Activated B cell treated with CpG ODN at 0.5 μM for 24 hours (primary cell): Measurements from ENCODE around the gene TEDC2. TPM values are rescaled to one million over a fixed set of nuclear protein-coding genes. Genes with fewer than 3 reads are reported as not detected.

Experiments
- ATAC-seq: fragments of 200-7000 bp; cut with Tn5 transposase; one replicate; pipeline ENCODE4 v1.10.0; 2021; ENCODE audit warnings: low read depth, mild to moderate bottlenecking, moderate library complexity
- CTCF ChIA-PET: fragments of 350-600 bp; sonication (Branson Sonifier 250); formaldehyde crosslinking; loops from one replicate; lab custom pipeline; 2021; ENCODE audit warnings: antibody characterized with exemption; lab: Charles Lee
- POLR2A ChIA-PET: fragments of 350-600 bp; sonication (Branson Sonifier 250); formaldehyde crosslinking; loops from one replicate; lab custom pipeline; 2021; ENCODE audit warnings: antibody characterized with exemption; lab: Charles Lee
- DNase-seq: peaks from one replicate; pipeline ENCODE4 v3.0.0; 2022
- H3K27ac Mint-ChIP-seq: one replicate; pipeline ENCODE4 v1.8.0; 2020; ENCODE audit warnings: mixed read lengths
- H3K27me3 Mint-ChIP-seq: one replicate; pipeline ENCODE4 v1.8.0; 2021; ENCODE audit warnings: mixed read lengths
- H3K36me3 Mint-ChIP-seq: one replicate; pipeline ENCODE4 v1.8.0; 2021; ENCODE audit warnings: low read depth, mixed read lengths
- H3K4me1 Mint-ChIP-seq: one replicate; pipeline ENCODE4 v1.8.0; 2021; ENCODE audit warnings: mixed read lengths
- H3K4me3 Mint-ChIP-seq: one replicate; pipeline ENCODE4 v1.8.0; 2020; ENCODE audit warnings: mild to moderate bottlenecking, mixed read lengths
- H3K9me3 Mint-ChIP-seq: one replicate; pipeline ENCODE4 v1.8.0; 2020; ENCODE audit warnings: mixed read lengths
- CTCF ChIP-seq: fragments of 200-600 bp; IDR thresholded peaks from one replicate; pipeline ENCODE4 v1.8.0; 2022; ENCODE audit warnings: antibody characterized with exemption, mild to moderate bottlenecking
- intact Hi-C: fragments of 100-400 bp; cut with micrococcal nuclease; formaldehyde crosslinking; loops from one replicate; pipeline ENCODE4 v1.15.1; 2024
- total RNA-seq: library from RNA; stranded (reverse); gene quantifications from 2 replicates; pipeline ENCODE4 v1.2.3, GENCODE V29; 2022

The TEDC2 gene
- total RNA-seq, 1 donor from 2014 or later, result 4.4 TPM

DNA sequence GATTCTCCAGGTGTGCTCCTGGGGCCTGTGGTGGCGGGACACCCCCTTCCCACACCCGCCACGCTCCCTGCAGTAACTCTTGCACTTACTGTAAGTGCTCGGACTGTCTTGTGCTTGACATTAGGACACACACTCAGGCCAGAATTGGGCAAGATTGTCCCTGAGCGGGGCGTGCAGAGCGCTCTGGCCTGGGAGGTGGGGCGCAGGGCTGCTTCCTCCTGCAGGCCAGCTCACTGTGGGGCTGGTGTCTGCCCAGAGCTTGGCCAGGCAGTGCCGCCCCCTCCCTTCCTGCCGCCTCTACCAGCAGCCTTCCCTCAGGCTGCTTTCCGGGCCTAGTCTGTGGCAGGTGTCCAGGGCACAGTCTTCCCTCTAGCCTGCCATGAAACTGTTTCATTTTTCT is 47.8 kb downstream of the TEDC2 start:
- CTCF ChIA-PET, result interaction anchor here (0.9 to 1.1 kb wide), 3 partner anchors 8 to 33 kb away, joined by 4 to 7 read pairs (median 5); partner anchors contain the start of gene AMDHD2
- no peaks in the 10 kb centered on the region for H3K9me3 Mint-ChIP-seq
- intact Hi-C loops, result no loop called here
- H3K27me3 Mint-ChIP-seq, result no peaks in the 10 kb centered on the region
- peak overlapping the region; percentile 89 for H3K27ac Mint-ChIP-seq
- no peak for TF ChIP-seq CTCF
- H3K36me3 Mint-ChIP-seq, result no peaks in the 10 kb centered on the region
- POLR2A ChIA-PET, result interaction anchor here (0.9 to 3.1 kb wide), 9 partner anchors 8 to 352 kb away, joined by 3 to 17 read pairs (median 4); partner anchors contain the start of genes AMDHD2, CEMP1, ECI1 and PDPK1
- H3K4me1 Mint-ChIP-seq, result peaks cover 67% of the 10 kb centered on the region
- ATAC-seq (peak; percentile 9), DNase-seq (no peak)
- no peak overlapping the region for H3K4me3 Mint-ChIP-seq

- Mint-ChIP-seq H3K27me3 (no peaks in the 10 kb centered on the region), H3K36me3 (peaks cover under 1% of the 10 kb centered on the region), H3K4me3 (peak overlapping the region; percentile 57), H3K27ac (peak overlapping the region; percentile 94), H3K4me1 (peaks cover 76% of the 10 kb centered on the region), H3K9me3 (no peaks in the 10 kb centered on the region)
- ChIA-PET POLR2A (interaction anchor here (2.3 to 3.1 kb wide), 2 partner anchors 12 to 23 kb away, joined by 13 to 17 read pairs; partner anchors contain the start of genes AMDHD2 and CEMP1), CTCF (interaction anchor here (1.4 to 1.6 kb wide), 2 partner anchors 8 to 11 kb away, joined by 3 to 6 read pairs; partner anchors contain the start of gene AMDHD2)
- no peak for DNase-seq
- intact Hi-C loops, result no loop called here
- TF ChIP-seq CTCF, result no peak
- no peak for ATAC-seq
Measured at GRCh38 chr16:2508722-2509400, 49.0 kb downstream of the TEDC2 start.

DNA sequence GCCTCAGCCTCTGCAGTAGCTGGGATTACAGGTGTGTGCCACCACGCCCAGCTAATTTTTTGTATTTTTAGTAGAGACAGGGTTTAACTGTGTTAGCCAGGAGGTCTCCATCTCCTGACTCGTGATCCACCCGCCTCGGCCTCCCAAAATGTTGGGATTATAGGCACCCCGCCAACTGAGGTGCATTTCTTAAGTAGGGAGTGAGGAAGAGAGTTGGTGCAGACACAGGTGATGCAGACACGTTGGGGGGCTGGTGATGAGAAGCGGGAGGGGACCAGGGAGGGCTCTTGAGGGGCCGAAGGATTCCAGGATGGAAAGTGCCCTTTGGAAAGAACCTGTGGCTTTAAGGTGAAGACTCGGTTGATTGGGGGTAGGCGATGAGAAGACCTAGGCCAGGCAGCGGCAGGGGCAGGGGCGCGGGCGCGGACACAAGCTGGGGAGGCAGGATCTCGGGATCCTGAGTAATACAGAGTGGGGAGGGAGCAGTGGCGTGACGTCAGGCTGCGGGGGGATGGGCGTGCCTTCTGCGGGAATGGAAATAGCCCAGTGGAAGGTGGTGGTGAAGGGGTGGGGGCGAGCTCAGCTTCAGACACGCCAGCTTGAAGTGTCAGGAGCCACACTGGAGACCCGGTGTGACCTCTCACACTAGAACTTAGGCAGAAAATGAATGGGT is 51.4 kb downstream of the TEDC2 start:
- Mint-ChIP-seq H3K27me3 (no peaks in the 10 kb centered on the region), H3K4me1 (peaks cover 86% of the 10 kb centered on the region), H3K27ac (peak overlapping the region; percentile 94), H3K4me3 (no peak overlapping the region), H3K9me3 (no peaks in the 10 kb centered on the region), H3K36me3 (peaks cover 9% of the 10 kb centered on the region)
- intact Hi-C loops, result loop anchor here (5.0 kb wide), 1 partner anchor 244 kb away; the partner anchor contains the start of gene RNPS1
- DNase-seq (no peak), ATAC-seq (no peak)
- CTCF ChIA-PET, result no interaction called here
- POLR2A ChIA-PET, result interaction anchor here (1.4 to 2.7 kb wide), 4 partner anchors 9 to 356 kb away, joined by 3 to 16 read pairs (median 11); partner anchors contain the start of genes AMDHD2, CEMP1 and TRAF7
- TF ChIP-seq CTCF, result no peak

GRCh38 chr16:2511996-2512734 is 52.3 kb downstream of the TEDC2 start:
- peaks cover 17% of the 10 kb centered on the region for H3K36me3 Mint-ChIP-seq

More at GRCh38 chr16:2511996-2512734, 52.3 kb downstream of the TEDC2 start:
- H3K27me3 Mint-ChIP-seq, result no peaks in the 10 kb centered on the region
- H3K9me3 Mint-ChIP-seq, result no peaks in the 10 kb centered on the region
- peaks cover 86% of the 10 kb centered on the region for H3K4me1 Mint-ChIP-seq
- H3K27ac Mint-ChIP-seq, result peak overlapping the region; percentile 88
- DNase-seq (no peak), ATAC-seq (no peak)
- ChIA-PET POLR2A (interaction anchor here (1.4 to 2.7 kb wide), 3 partner anchors 8 to 357 kb away, joined by 3 to 16 read pairs (median 9); partner anchors contain the start of genes AMDHD2 and TRAF7), CTCF (no interaction called here)
- TF ChIP-seq CTCF, result no peak
- intact Hi-C loops, result loop anchor here (5.0 kb wide), 1 partner anchor 245 kb away; the partner anchor contains the start of gene RNPS1
- H3K4me3 Mint-ChIP-seq, result peak overlapping the region; percentile 90
